Bronchial epithelial cell (primary cell): ENCODE results near the gene C2orf74. TPM values are rescaled to one million over a fixed set of nuclear protein-coding genes. Genes with fewer than 3 reads are reported as not detected.
"Not testable (repeated sequence)": the region's sequence is repeated elsewhere in the genome, so short reads cannot be mapped to it uniquely, and the experiment has no call there.

Source experiments
- DNase-seq: peaks from one replicate; pipeline ENCODE4 v3.0.0-alpha.2; 2010; ENCODE audit warnings: low read depth
- FAIRE-seq: peaks from 2 replicates; lab custom pipeline; 2011; peaks lifted over from hg19 to GRCh38; lab: Jason Lieb, UNC
- H3K27me3 ChIP-seq: 2 replicates; pipeline ENCODE4 v1.5.1; 2011; ENCODE audit warnings: low read length; ENCODE audit not compliant: control insufficient read depth, insufficient read depth
- H3K36me3 ChIP-seq: 2 replicates; pipeline ENCODE4 v1.5.1; 2011; ENCODE audit warnings: low read length; ENCODE audit not compliant: control insufficient read depth, insufficient read depth
- H3K4me3 ChIP-seq: 2 replicates; pipeline ENCODE4 v1.5.1; 2011; ENCODE audit warnings: mild to moderate bottlenecking, low read depth, low read length, control low read depth
- CTCF ChIP-seq: IDR thresholded peaks from 2 replicates; pipeline ENCODE4 v1.5.1; 2011; ENCODE audit warnings: mild to moderate bottlenecking, moderate library complexity, low read length, control low read depth, inconsistent platforms; ENCODE audit not compliant: insufficient read depth, severe bottlenecking
- total RNA-seq: library from RNA; depleted of rRNA; stranded (reverse); fragments of >200 nt; gene quantifications from 2 replicates; pipeline ENCODE4 v1.2.1, GENCODE V29; 2014

Gene C2orf74
- total RNA-seq, 1 donor from 2014 or later, result 10.0 TPM

DNA sequence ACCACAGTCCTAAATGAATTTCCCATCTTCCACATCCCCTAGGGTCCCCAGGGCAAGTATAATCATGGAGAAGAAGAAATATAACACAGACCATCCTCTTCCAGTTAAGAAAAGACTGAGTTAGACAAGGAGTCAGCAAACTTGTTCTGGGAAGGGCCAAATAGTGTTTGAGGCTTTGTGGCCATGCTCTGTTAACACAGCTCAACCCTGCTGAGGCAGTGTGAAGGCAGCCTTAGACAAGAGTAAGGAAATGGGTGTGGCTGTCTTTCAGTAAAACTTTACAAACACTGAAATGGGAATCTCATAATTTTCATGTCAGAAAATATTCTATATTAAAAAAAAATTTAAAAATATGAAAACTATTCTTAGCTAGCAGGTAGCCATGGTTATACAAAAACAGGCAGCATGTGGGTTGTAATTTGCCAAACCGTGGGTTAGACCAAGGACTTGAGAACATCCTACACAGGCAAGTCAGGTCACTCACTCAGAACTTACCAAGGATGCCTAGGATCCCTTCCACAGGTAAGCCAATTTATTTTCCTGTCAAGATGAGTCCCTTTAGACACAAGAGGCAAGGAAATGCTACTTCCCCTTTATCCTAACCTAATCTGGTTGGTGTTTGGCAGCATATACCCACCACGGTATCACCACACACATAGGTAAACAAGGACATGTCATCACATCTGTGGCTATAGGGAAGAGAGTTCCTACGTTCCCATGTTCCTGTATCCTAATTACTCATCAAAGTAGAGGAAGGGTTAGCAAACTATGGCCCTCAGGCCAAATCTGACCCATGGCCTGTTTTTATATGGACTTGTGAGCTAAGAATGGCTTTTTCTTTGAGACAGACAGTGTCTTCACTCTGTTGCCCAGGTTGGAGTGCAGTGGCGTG, 31.9 kb downstream of the C2orf74 start:
- DNase-seq, result peak; percentile 72
- FAIRE-seq, result no peak

GRCh38 chr2:61194646-61195045, 32.7 kb downstream of the C2orf74 start:
- not testable (repeated sequence) for DNase-seq, FAIRE-seq, H3K36me3 ChIP-seq, H3K4me3 ChIP-seq, H3K27me3 ChIP-seq

More for the DNA sequence above, 31.9 kb downstream of the C2orf74 start:
- TF ChIP-seq CTCF, result no peak
- Histone ChIP-seq H3K4me3 (no peak overlapping the region), H3K36me3 (no peaks in the 10 kb centered on the region), H3K27me3 (no peaks in the 10 kb centered on the region)

- Histone ChIP-seq H3K4me3 (no peak overlapping the region), H3K27me3 (no peaks in the 10 kb centered on the region), H3K36me3 (peaks cover 1% of the 10 kb centered on the region)
- DNase-seq (no peak), FAIRE-seq (no peak)
- no peak for TF ChIP-seq CTCF
Measured at GRCh38 chr2:61196671-61197070, 34.7 kb downstream of the C2orf74 start.

GRCh38 chr2:61205132-61205531, 43.1 kb downstream of the C2orf74 start:
- DNase-seq (no peak), FAIRE-seq (no peak)
- Histone ChIP-seq H3K36me3 (peaks cover 10% of the 10 kb centered on the region), H3K4me3 (no peak overlapping the region), H3K27me3 (no peaks in the 10 kb centered on the region)
- TF ChIP-seq CTCF, result no peak

DNA sequence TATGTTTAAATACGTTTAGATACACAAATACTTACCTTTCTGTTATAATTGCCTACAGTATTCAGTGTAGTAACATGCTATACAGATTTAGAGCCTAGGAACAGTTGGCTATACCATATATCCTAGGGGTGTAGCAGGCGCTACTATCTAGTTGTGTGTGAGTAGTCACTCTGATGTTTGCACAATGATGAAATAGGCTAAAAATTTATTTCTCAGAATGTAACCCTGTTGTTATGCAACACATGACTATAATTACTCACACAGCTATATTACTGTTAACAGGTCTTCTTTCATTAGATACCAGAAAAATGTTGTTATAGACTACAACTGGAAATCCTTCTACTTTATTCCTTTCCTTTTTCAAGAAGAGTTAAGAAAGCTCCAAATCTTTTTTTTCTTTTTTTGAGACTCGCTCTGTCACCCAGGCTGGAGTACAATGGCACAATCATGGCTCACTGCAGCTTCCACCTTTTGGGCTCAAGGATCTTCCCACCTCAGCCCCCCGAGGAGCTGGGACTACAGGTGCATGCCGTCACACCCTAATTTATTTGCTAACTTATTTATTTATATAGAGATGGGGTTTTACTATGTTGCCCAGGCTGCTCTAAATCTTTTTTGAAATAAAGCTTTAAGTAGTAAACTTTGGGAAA, 48.5 kb downstream of the C2orf74 start:
- FAIRE-seq (no peak), DNase-seq (peak; percentile 97)
- Histone ChIP-seq H3K36me3 (peaks cover 8% of the 10 kb centered on the region), H3K4me3 (no peak overlapping the region), H3K27me3 (no peaks in the 10 kb centered on the region)
- no peak for TF ChIP-seq CTCF

- peaks cover 2% of the 10 kb centered on the region for H3K36me3 ChIP-seq
- no peak for TF ChIP-seq CTCF
- FAIRE-seq, result peak; percentile 60
Measured at GRCh38 chr2:61214171-61214570, 52.2 kb downstream of the C2orf74 start.

More at GRCh38 chr2:61214171-61214570, 52.2 kb downstream of the C2orf74 start:
- Histone ChIP-seq H3K27me3 (no peaks in the 10 kb centered on the region), H3K4me3 (no peak overlapping the region)
- no peak for DNase-seq
